GM18498 (cell line): ENCODE measurements around the gene ALG10.
A peak's percentile ranks its signal among the peaks of the same experiment; 100 is the strongest.
"Not testable (repeated sequence)": the region's sequence is repeated elsewhere in the genome, so short reads cannot be mapped to it uniquely, and the experiment has no call there.

Experiments used
- ATAC-seq: cut with Tn5 transposase; IDR thresholded peaks from one replicate; pipeline ENCODE4 v1.9.1; 2021; ENCODE audit warnings: mild to moderate bottlenecking, moderate library complexity; ENCODE audit not compliant: unreplicated experiment

ALG10 gene, protein sequence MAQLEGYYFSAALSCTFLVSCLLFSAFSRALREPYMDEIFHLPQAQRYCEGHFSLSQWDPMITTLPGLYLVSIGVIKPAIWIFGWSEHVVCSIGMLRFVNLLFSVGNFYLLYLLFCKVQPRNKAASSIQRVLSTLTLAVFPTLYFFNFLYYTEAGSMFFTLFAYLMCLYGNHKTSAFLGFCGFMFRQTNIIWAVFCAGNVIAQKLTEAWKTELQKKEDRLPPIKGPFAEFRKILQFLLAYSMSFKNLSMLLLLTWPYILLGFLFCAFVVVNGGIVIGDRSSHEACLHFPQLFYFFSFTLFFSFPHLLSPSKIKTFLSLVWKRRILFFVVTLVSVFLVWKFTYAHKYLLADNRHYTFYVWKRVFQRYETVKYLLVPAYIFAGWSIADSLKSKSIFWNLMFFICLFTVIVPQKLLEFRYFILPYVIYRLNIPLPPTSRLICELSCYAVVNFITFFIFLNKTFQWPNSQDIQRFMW

DNA sequence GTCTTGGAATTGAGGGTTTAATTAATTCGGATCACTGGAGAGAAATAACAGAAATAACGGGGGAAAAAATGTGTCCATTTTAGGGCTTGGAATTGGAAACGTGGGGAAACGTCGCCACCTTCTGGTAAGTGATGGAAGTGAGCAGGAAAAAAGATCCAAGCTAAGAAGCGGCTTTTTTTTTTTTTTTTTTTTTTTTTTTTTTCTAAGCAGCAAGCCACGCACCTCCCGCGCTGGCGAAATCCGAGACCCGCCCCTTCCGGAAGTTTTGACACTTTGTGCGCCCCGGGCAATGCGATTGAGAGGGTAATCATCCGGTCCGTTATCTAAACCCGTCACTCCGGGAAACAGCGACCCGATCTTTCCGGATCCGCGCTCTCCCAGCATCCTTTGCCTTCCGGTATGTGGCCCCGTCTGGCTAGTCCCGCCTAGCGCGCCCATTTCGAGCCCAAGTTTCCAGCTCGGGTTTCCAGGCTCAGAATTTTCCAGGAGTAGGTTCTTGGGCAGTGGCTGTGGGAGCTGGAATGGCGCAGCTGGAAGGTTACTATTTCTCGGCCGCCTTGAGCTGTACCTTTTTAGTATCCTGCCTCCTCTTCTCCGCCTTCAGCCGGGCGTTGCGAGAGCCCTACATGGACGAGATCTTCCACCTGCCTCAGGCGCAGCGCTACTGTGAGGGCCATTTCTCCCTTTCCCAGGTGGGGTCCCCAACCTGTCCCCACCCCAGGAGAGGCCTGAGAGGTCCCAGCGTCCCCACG lies at the start of gene ALG10:
Gene ALG10, plus strand, starts transcription at position 418 of the 752 bp plus-strand sequence. Its CDS starts 104 bp downstream, at position 522.
- peak; percentile 100 for ATAC-seq

GRCh38 chr12:33972884-33973283 lies 49.4 kb upstream of the ALG10 start:
- ATAC-seq: not testable (repeated sequence)

DNA sequence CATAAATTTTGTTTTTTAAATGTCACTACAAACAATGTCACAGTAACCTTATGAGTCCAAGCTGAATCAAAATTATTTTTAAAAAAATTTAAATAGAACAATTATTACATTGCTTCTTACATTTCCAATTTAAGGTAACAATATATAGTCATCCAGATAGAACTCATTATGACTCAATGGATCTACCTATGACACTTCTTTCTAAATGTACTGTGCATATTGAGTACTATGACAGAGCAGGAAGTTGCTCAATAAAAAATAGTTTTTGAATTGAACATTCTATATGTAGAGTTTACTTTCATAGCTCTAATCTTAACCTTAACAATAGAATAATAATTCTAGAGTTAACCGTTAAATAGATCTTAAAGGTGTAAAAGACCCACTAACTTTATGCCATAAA lies 44.4 kb upstream of the ALG10 start:
- no peak for ATAC-seq

- ATAC-seq: no peak
These were observed 34.0 kb upstream of the ALG10 start for GRCh38 chr12:33988197-33988805.

DNA sequence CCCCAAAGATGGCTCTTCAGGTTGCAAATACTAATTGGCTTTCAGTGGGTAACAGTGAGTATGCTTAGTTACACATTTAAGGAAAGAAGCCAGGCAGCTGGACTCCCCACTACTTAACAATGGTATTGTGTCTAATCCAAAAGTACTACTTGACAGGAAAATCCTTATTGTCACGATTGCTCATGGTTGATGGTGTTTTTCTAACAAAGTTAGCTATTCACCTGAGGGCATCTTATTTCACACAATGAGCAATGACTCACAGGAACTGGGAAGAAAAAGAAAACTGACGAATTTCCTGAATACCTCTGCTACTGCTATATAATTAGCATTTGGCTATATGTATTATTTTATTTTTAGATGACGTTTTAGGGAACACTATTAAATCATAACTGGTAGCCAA lies 33.4 kb upstream of the ALG10 start:
- no peak for ATAC-seq

- no peak for ATAC-seq
These were observed 27.2 kb upstream of the ALG10 start for GRCh38 chr12:33994857-33995808.

- ATAC-seq: not testable (repeated sequence)
These were observed 13.5 kb upstream of the ALG10 start for GRCh38 chr12:34008835-34009234.

DNA sequence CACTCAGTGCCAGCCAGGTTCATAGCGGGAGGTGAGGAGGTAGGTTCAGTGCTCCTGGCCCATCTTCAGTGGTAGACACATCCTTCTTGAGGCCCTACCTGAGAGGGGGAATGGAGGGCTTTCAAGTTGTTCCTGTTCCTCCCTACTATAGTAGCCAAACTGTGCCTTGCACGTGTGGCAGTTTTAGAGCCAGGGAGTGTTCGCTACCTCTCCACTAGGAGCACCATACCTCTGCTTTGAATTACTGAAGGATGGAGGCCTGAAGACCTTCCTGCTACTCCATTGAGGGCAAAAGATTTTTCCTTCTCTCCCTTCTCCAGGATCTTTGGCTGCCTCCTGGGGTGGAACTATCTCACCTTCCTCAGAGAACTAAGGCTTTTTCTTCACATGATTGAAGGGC lies 5.9 kb upstream of the ALG10 start:
- no peak for ATAC-seq

DNA sequence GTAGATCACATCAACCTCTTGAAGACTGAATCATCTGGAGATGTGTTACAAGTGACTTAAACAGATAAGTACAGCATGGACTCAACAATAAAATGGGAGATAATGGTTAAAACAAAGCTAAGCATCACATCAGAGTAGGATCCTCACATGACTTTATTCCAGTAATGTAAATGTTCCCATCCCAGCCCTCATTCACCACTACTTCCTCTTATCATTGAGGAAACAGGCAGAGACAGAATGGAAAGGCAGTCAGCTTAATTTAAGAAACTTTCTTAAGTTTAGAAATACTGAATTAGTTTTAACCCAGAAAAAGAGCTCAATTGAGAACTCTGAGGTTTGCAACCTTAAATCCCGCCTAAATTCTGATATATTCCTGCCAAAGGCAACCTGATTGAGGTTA lies 1.2 kb upstream of the ALG10 start:
- no peak for ATAC-seq

DNA sequence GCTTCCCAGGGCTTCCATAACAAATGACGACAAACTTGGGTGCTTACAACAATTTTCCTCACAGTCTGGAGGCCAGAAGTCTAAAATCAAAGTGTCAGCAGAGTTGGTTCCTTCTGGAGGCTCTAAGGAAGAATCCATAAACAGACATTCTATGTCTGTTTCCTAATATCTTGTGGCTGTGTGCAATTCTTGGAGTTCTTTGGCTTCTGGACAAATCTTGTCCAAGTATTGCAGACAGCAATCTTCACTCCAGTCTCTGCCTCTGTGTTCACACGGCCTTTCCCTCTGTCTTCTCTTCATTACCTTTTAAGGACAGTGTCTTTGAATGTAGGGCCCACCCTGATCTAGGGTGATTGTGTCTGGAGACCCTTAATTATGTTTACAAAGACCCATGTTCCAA lies 5.4 kb downstream of the ALG10 start:
- not testable (repeated sequence) for ATAC-seq

DNA sequence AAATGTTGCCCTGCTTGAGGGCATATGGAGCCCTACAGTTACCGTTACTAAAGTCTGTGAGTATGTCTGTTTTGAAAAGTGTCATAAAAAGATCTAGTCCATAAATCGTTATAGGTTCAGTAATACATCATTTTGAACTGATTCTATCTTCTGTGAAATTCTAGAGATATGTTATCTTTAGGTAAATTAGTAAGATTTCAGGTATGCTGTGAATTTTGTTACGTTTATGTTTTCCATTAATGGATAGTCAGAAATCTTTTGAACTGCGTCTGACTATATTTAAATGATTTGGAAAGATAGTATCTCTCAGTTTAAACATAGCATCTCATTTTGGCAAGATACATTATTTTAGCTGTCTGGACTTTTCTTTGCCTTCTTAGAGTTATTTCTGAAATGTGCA lies 8.3 kb downstream of the ALG10 start:
- ATAC-seq: no peak

DNA sequence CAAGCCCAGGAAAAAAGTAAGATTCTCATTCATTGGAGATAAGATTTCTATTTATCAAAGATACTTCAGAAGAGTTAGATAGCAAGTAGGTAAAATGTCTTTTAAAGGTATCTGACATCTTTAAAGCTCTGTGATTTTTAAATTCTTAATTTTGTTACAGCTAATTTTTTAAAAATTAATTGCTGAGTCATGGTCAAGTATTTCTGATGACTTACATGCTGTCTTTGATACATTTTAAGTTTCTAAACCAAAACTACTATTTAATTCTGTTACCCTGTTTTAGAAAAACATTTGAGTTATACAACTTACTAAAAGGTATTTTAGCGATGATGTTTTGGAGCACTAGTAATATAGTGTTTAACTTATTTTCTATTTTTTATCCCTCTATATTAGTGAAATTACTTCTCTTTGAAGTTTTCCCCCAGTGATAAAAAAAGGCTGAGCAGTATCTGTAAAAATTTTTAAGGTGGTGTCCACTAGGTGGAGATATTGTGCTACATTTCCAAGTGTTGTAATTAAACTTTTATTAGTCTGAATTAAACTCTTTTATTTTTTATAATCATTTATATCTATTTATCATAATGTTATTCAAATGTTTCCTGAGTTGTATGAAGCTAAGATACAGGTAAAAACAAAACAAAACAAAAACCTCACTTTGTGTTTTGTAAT lies 11.5 kb downstream of the ALG10 start:
- no peak for ATAC-seq

DNA sequence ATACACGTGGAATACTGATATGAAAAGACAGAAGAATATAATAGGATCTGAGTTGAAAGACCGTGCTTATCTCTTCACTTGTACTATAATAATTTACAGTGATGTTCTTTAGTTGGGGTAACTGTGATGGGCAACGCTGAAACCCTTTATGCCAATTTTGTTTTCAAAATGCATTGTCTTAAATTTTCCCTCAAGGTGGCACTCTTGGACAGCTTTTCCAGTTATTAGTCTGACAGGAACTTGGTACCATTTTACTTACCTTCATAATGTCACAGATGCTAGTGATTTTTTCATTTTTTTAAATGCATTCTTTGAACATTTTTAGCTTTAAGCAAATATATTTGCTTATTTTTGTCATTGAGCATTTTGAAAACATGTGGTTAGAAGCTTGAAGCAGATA lies 16.1 kb downstream of the ALG10 start:
- ATAC-seq: not testable (repeated sequence)

DNA sequence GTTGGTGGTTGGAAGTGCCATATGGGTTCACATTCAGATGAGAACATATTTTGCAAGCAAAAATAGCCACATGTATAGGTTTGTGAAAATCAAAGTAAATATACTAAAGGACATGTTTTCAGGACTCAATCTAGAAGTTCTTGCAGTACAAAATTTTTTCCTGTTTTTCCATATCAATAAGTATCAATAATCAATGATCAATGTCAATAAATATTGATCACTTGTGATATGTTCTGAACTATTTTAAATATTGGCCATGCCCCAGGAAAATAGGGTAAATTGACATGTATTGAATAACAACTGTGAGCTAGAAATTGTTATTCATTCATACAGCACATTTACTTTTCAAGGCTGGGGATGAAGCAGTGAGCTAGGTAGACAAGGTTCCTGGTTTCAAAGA lies 24.3 kb downstream of the ALG10 start:
- ATAC-seq: no peak

GRCh38 chr12:34047855-34048254 lies 25.6 kb downstream of the ALG10 start:
- not testable (repeated sequence) for ATAC-seq

GRCh38 chr12:34048714-34049113 lies 26.4 kb downstream of the ALG10 start:
- no peak for ATAC-seq

DNA sequence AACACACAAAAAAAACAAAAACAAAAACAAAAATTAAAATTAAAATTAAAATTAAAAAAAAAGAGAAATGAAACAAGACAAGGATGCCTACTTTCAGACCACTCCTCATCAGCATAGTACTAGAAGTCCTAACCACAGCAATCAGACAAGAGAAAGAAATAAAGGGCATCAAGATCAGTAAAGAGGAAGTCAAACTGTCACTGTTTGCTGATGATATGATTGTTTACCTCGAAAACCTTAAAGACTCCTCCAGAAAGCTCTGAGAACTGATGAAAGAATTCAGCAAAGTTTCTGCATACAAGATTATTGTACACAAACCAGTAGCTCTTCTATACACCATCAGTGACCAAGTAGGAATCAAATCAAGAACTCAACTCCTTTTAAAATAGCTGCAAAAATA lies 29.2 kb downstream of the ALG10 start:
- ATAC-seq: no peak

- no peak for ATAC-seq
These were observed 32.6 kb downstream of the ALG10 start for GRCh38 chr12:34054938-34055337.
